GM23338 (cell line): ENCODE measurements around the gene LCE1B. TPM values are rescaled to one million over a fixed set of nuclear protein-coding genes. Genes with fewer than 3 reads are reported as not detected.

Experiments
- ATAC-seq: fragments of 200-7000 bp; cut with Tn5 transposase; 3 replicates; pipeline ENCODE4 v1.9.1; 2020
- DNase-seq: peaks from one replicate; pipeline ENCODE4 v3.0.0-alpha.2; 2015; ENCODE audit warnings: low spot score
- H2AFZ ChIP-seq: fragments of 200-600 bp; sonication (generic); 2 replicates; pipeline ENCODE4 v1.8.0; 2016; ENCODE audit warnings: antibody characterized with exemption, mild to moderate bottlenecking, moderate library complexity
- H3F3A ChIP-seq: fragments of 200-600 bp; sonication (generic); replicated peaks from 2 replicates; pipeline ENCODE4 v1.8.0; 2017; ENCODE audit warnings: antibody characterized with exemption, mixed run types, low read depth
- H3K27ac ChIP-seq: fragments of 200-600 bp; sonication (generic); 2 replicates; pipeline ENCODE4 v1.6.1; 2016; ENCODE audit warnings: low read depth
- H3K27me3 ChIP-seq: fragments of 200-600 bp; sonication (generic); 2 replicates; pipeline ENCODE4 v1.8.0; 2016; ENCODE audit warnings: mild to moderate bottlenecking, mixed run types, moderate library complexity; ENCODE audit not compliant: insufficient read depth
- H3K36me3 ChIP-seq: fragments of 200-600 bp; sonication (generic); 2 replicates; pipeline ENCODE4 v1.8.0; 2016; ENCODE audit warnings: mild to moderate bottlenecking; ENCODE audit not compliant: insufficient read depth
- H3K4me1 ChIP-seq: fragments of 200-600 bp; sonication (generic); 2 replicates; pipeline ENCODE4 v1.8.0; 2016; ENCODE audit warnings: mild to moderate bottlenecking, moderate library complexity; ENCODE audit not compliant: insufficient read depth
- H3K4me2 ChIP-seq: fragments of 200-600 bp; sonication (generic); 2 replicates; pipeline ENCODE4 v1.7.1; 2017; ENCODE audit warnings: mixed run types
- H3K4me3 ChIP-seq: fragments of 200-600 bp; sonication (generic); 2 replicates; pipeline ENCODE4 v1.6.1; 2016; ENCODE audit warnings: mixed run types
- H3K79me2 ChIP-seq: fragments of 200-600 bp; sonication (generic); replicated peaks from 2 replicates; pipeline ENCODE4 v1.8.0; 2017; ENCODE audit warnings: mild to moderate bottlenecking; ENCODE audit not compliant: insufficient read depth
- H3K9me2 ChIP-seq: fragments of 200-600 bp; sonication (generic); 2 replicates; pipeline ENCODE4 v1.8.0; 2017; ENCODE audit not compliant: insufficient read depth
- H4K20me1 ChIP-seq: fragments of 200-600 bp; sonication (generic); replicated peaks from 2 replicates; pipeline ENCODE4 v1.8.0; 2017; ENCODE audit warnings: mild to moderate bottlenecking; ENCODE audit not compliant: insufficient read depth
- H3K27ac Mint-ChIP-seq: 2 replicates; pipeline ENCODE4 v1.8.0; 2020; ENCODE audit warnings: inconsistent platforms, mild to moderate bottlenecking, moderate library complexity, mixed read lengths
- H3K27me3 Mint-ChIP-seq: 3 replicates; pipeline ENCODE4 v1.8.0; 2022; ENCODE audit warnings: low read depth, mild to moderate bottlenecking, moderate library complexity, mixed read lengths, inconsistent platforms; ENCODE audit not compliant: insufficient read depth, poor library complexity
- H3K36me3 Mint-ChIP-seq: 3 replicates; pipeline ENCODE4 v1.8.0; 2021; ENCODE audit warnings: low read depth, mild to moderate bottlenecking, inconsistent platforms, moderate library complexity, mixed read lengths
- H3K4me1 Mint-ChIP-seq: 3 replicates; pipeline ENCODE4 v1.8.0; 2020; ENCODE audit warnings: mild to moderate bottlenecking, inconsistent platforms, mixed read lengths
- H3K4me3 Mint-ChIP-seq: 3 replicates; pipeline ENCODE4 v1.8.0; 2021; ENCODE audit warnings: moderate library complexity, mild to moderate bottlenecking, inconsistent platforms, mixed read lengths
- H3K9me3 Mint-ChIP-seq: 3 replicates; pipeline ENCODE4 v1.8.0; 2020; ENCODE audit warnings: moderate library complexity, mild to moderate bottlenecking, inconsistent platforms, mixed read lengths
- CREB1 ChIP-seq: fragments of 250-450 bp; sonication (Bioruptor Pico); IDR thresholded peaks from 2 replicates; pipeline ENCODE4 v1.5.0; 2020; ENCODE audit warnings: low read depth, mild to moderate bottlenecking, moderate library complexity
- CTCF ChIP-seq, 2 experiments: fragments of 200-600 bp in 1 of 2; sonication (generic) in 1 of 2; conservative IDR thresholded peaks; 2 replicates each; pipeline versions ENCODE4 v1.5.1 to v1.6.1; 2016 to 2017; ENCODE audit warnings: antibody characterized with exemption in 2 of 2, low read depth in 2 of 2, mild to moderate bottlenecking in 2 of 2, moderate library complexity in 1 of 2
- ETS1 ChIP-seq: IDR thresholded peaks from 2 replicates; pipeline ENCODE4 v1.6.1; 2016; ENCODE audit warnings: antibody characterized with exemption
- EZH2 ChIP-seq: fragments of 200-600 bp; sonication (generic); IDR thresholded peaks from one replicate; pipeline ENCODE4 v1.8.0; 2017; ENCODE audit warnings: antibody characterized with exemption, mild to moderate bottlenecking, low read depth; ENCODE audit not compliant: unreplicated experiment
- EZH2phosphoT487 ChIP-seq: fragments of 200-600 bp; sonication (generic); IDR thresholded peaks from one replicate; pipeline ENCODE4 v1.8.1; 2018; ENCODE audit warnings: antibody characterized with exemption; ENCODE audit not compliant: unreplicated experiment
- JUNB ChIP-seq: IDR thresholded peaks from one replicate; pipeline ENCODE4 v1.6.1; 2016; ENCODE audit warnings: antibody characterized with exemption; ENCODE audit not compliant: unreplicated experiment
- NANOG ChIP-seq: IDR thresholded peaks from 2 replicates; pipeline ENCODE4 v1.6.1; 2016; ENCODE audit warnings: antibody characterized with exemption, borderline replicate concordance
- STAT1 ChIP-seq: IDR thresholded peaks from one replicate; pipeline ENCODE4 v1.6.1; 2016; ENCODE audit warnings: antibody characterized with exemption; ENCODE audit not compliant: unreplicated experiment
- ZNF114 ChIP-seq: fragments of 250-450 bp; sonication (Bioruptor Pico); IDR thresholded peaks from 2 replicates; pipeline ENCODE4 v1.5.0; 2020; ENCODE audit warnings: mild to moderate bottlenecking, moderate library complexity
- ZNF331 ChIP-seq: fragments of 250-450 bp; sonication (Bioruptor Pico); IDR thresholded peaks from 2 replicates; pipeline ENCODE4 v1.5.0; 2020; ENCODE audit warnings: low read depth, mild to moderate bottlenecking, moderate library complexity
- polyA plus RNA-seq: library from polyadenylated mRNA; unstranded; fragments of >200 nt; fragmentation: Nextera tagmentation; extraction: Ambion mirVana; gene quantifications from 2 replicates; pipeline ENCODE4 v1.2.1, GENCODE V29; 2016
- total RNA-seq: library from RNA; depleted of rRNA; stranded (reverse); fragments of >200 nt; shearing (Covaris generic); gene quantifications from 2 replicates; pipeline ENCODE4 v1.2.3, GENCODE V29; 2014
- TF ChIP-seq, protein P1 (sequence below): IDR thresholded peaks from one replicate; pipeline ENCODE4 v1.6.1; 2018; ENCODE audit warnings: antibody characterized with exemption; ENCODE audit not compliant: unreplicated experiment

The LCE1B gene
- total and polyA plus RNA-seq, 2 experiments from 2014 or later, result not detected

DNA sequence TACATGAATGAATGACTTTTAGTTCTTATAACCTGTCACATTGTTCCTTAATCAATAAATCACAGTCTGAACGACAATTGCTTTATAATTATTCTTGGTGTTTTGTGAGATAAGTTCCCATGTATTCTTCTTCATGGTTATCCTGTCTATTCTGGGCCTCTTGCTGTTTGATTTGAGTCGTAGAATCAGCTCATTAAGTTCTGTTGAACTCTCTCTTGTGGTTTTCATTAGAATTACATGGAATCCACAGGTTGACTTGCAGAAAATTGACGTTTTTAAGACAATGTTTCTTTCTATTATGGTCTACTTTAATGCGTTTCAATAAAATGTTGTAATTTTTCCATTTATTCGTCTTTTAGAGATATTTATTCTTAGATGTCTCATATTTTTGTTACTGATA is 11.5 kb downstream of the LCE1B start:
- Histone ChIP-seq H2AFZ (no peak overlapping the region), H3K27me3 (no peaks in the 10 kb centered on the region), H3K4me3 (no peak overlapping the region), H3K36me3 (no peaks in the 10 kb centered on the region), H3K4me1 (no peaks in the 10 kb centered on the region), H3K4me2 (no peak overlapping the region), H3F3A (no peaks in the 10 kb centered on the region), H4K20me1 (no peaks in the 10 kb centered on the region), H3K79me2 (no peaks in the 10 kb centered on the region), H3K9me2 (no peaks in the 10 kb centered on the region), H3K27ac (no peak overlapping the region)
- no peak for DNase-seq
- Mint-ChIP-seq H3K9me3 (no peaks in the 10 kb centered on the region), H3K4me3 (no peak overlapping the region), H3K27ac (no peak overlapping the region), H3K27me3 (peaks cover 3% of the 10 kb centered on the region), H3K36me3 (no peaks in the 10 kb centered on the region), H3K4me1 (no peaks in the 10 kb centered on the region)
- ATAC-seq, result no peak
- no peak for TF ChIP-seq STAT1
- TF ChIP-seq ZNF114 (CRISPR knock-in tag), result no peak
- TF ChIP-seq ZNF331 (CRISPR knock-in tag), result no peak
- TF ChIP-seq EZH2phosphoT487, result no peak
- no peak for TF ChIP-seq ETS1

DNA sequence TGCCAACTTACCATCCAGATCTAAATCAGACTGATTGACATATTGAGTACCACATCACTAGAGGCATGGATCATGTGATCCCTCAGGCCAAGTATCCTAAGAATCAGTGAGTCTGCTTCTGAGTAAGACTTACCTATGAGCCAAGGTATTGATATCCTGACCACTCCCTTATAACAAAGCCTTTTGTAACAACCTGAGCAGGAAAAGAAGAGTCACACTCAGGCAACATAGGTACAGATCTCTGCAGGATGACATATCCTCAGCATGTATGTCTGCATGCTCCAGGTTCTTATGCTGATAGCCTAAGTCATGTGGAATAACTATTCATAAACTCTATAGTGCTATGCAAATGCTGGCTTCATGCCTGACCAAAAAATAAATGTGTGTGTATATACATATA is 13.2 kb downstream of the LCE1B start:
- H3K27ac Mint-ChIP-seq, result no peak overlapping the region
- Histone ChIP-seq H4K20me1 (no peaks in the 10 kb centered on the region), H2AFZ (no peak overlapping the region), H3F3A (no peaks in the 10 kb centered on the region), H3K27ac (no peak overlapping the region), H3K79me2 (no peaks in the 10 kb centered on the region), H3K36me3 (no peaks in the 10 kb centered on the region), H3K27me3 (no peaks in the 10 kb centered on the region), H3K4me1 (no peaks in the 10 kb centered on the region), H3K4me3 (no peak overlapping the region), H3K9me2 (no peaks in the 10 kb centered on the region), H3K4me2 (no peak overlapping the region)
- H3K4me1 Mint-ChIP-seq, result no peaks in the 10 kb centered on the region
- no peak overlapping the region for H3K4me3 Mint-ChIP-seq
- peaks cover 6% of the 10 kb centered on the region; the same call in 2 of the 3 replicates for H3K9me3 Mint-ChIP-seq
- no peak for DNase-seq
- no peak for TF ChIP-seq JUNB
- no peak for TF ChIP-seq CTCF (conservative IDR thresholded peaks at IDR 0.05; ENCODE audit: low read depth in 2 of 2)
- TF ChIP-seq, protein P1, sequence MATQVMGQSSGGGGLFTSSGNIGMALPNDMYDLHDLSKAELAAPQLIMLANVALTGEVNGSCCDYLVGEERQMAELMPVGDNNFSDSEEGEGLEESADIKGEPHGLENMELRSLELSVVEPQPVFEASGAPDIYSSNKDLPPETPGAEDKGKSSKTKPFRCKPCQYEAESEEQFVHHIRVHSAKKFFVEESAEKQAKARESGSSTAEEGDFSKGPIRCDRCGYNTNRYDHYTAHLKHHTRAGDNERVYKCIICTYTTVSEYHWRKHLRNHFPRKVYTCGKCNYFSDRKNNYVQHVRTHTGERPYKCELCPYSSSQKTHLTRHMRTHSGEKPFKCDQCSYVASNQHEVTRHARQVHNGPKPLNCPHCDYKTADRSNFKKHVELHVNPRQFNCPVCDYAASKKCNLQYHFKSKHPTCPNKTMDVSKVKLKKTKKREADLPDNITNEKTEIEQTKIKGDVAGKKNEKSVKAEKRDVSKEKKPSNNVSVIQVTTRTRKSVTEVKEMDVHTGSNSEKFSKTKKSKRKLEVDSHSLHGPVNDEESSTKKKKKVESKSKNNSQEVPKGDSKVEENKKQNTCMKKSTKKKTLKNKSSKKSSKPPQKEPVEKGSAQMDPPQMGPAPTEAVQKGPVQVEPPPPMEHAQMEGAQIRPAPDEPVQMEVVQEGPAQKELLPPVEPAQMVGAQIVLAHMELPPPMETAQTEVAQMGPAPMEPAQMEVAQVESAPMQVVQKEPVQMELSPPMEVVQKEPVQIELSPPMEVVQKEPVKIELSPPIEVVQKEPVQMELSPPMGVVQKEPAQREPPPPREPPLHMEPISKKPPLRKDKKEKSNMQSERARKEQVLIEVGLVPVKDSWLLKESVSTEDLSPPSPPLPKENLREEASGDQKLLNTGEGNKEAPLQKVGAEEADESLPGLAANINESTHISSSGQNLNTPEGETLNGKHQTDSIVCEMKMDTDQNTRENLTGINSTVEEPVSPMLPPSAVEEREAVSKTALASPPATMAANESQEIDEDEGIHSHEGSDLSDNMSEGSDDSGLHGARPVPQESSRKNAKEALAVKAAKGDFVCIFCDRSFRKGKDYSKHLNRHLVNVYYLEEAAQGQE, result no peak
- TF ChIP-seq STAT1, result no peak
- no peak for TF ChIP-seq ZNF114 (CRISPR knock-in tag)
- no peak for TF ChIP-seq CREB1 (CRISPR knock-in tag)
- TF ChIP-seq EZH2phosphoT487, result no peak
- TF ChIP-seq NANOG, result no peak
- TF ChIP-seq EZH2, result no peak
- ATAC-seq, result no peak
- H3K36me3 Mint-ChIP-seq, result no peaks in the 10 kb centered on the region
- peaks cover 3% of the 10 kb centered on the region for H3K27me3 Mint-ChIP-seq
